ENCODE measurements around the gene HMX2. TPM values are rescaled to one million over a fixed set of nuclear protein-coding genes. Genes with fewer than 3 reads are reported as not detected.

Gene HMX2
- polyA plus RNA-seq, 4 donors = 0.12 to 0.48 TPM; not detected in 2

DNA sequence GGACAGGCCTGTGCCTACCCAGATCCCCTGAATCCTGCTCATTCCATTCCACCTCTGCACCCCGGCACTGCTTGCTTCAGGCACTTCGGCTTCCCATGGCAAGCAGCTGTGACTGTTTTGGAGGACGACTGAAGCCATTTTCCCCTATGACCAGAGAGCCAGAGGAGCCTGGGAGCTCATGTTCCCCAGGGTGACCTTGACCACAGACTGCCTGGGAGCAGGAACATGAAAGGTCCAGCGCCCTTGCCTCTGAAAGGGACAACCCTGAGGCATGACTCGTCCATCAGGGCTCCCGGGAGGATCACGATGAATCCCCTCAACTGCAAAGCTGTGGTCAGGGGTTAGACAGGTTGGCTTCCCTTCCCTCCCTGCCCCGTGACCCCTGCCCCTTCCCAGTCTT lies 28.9 kb upstream of the HMX2 start:
- no peaks in the 10 kb centered on the region for H3K4me1 ChIP-seq (ENCODE audit: control insufficient read depth in 3 of 3, insufficient read depth in 2 of 3, low read depth in 1 of 3, low read length in 2 of 3)
- 72 to 78% (median 72%) methylated on average over 7 to 8 of the region's 8 CpGs for WGBS, 3 donors
- no peaks in the 10 kb centered on the region for H3K9me3 ChIP-seq (ENCODE audit: control insufficient read depth in 2 of 2, insufficient read depth in 1 of 2, low read depth in 1 of 2, low read length in 1 of 2)
- peaks cover 0 to 32% (median 23%) of the 10 kb centered on the region in 3 donors for H3K27me3 ChIP-seq (ENCODE audit: control insufficient read depth in 3 of 3, insufficient read depth in 3 of 3, low read length in 3 of 3)
- no peaks in the 10 kb centered on the region for H3K36me3 ChIP-seq (ENCODE audit: control insufficient read depth in 3 of 3, insufficient read depth in 2 of 3, low read depth in 1 of 3, low read length in 3 of 3)
- DNase-seq (no peak), FAIRE-seq (no peak)
- H3K4me3 ChIP-seq (ENCODE audit: low read depth in 1 of 3, low read length in 3 of 3) = no peak overlapping the region
- no peak overlapping the region for H3K27ac ChIP-seq (ENCODE audit: low read depth in 1 of 3, low read length in 2 of 3)

GRCh38 chr10:123126246-123126645 lies 21.7 kb upstream of the HMX2 start:
- Histone ChIP-seq H3K9me3 (ENCODE audit: control insufficient read depth in 2 of 2, insufficient read depth in 1 of 2, low read depth in 1 of 2, low read length in 1 of 2) (no peaks in the 10 kb centered on the region), H3K36me3 (ENCODE audit: control insufficient read depth in 3 of 3, insufficient read depth in 2 of 3, low read depth in 1 of 3, low read length in 3 of 3) (no peaks in the 10 kb centered on the region), H3K27me3 (ENCODE audit: control insufficient read depth in 3 of 3, insufficient read depth in 3 of 3, low read length in 3 of 3) (peaks cover under 1 to 48% (median 32%) of the 10 kb centered on the region in 3 donors), H3K4me1 (ENCODE audit: control insufficient read depth in 3 of 3, insufficient read depth in 2 of 3, low read depth in 1 of 3, low read length in 2 of 3) (no peaks in the 10 kb centered on the region), H3K27ac (ENCODE audit: low read depth in 1 of 3, low read length in 2 of 3) (no peak overlapping the region), H3K4me3 (ENCODE audit: low read depth in 1 of 3, low read length in 3 of 3) (no peak overlapping the region)
- no peak for DNase-seq
- FAIRE-seq = no peak
- 72 to 76% (median 74%) methylated on average over 5 of the region's 5 CpGs for WGBS, 3 donors

- Histone ChIP-seq H3K4me3 (ENCODE audit: low read depth in 1 of 3, low read length in 3 of 3) (no peak overlapping the region), H3K36me3 (ENCODE audit: control insufficient read depth in 3 of 3, insufficient read depth in 2 of 3, low read depth in 1 of 3, low read length in 3 of 3) (no peaks in the 10 kb centered on the region), H3K27me3 (ENCODE audit: control insufficient read depth in 3 of 3, insufficient read depth in 3 of 3, low read length in 3 of 3) (peaks cover 20 to 73% (median 47%) of the 10 kb centered on the region in 3 donors), H3K4me1 (ENCODE audit: control insufficient read depth in 3 of 3, insufficient read depth in 2 of 3, low read depth in 1 of 3, low read length in 2 of 3) (peaks cover 0 to 2% (median 0%) of the 10 kb centered on the region in 3 donors), H3K27ac (ENCODE audit: low read depth in 1 of 3, low read length in 2 of 3) (no peak overlapping the region), H3K9me3 (ENCODE audit: control insufficient read depth in 2 of 2, insufficient read depth in 1 of 2, low read depth in 1 of 2, low read length in 1 of 2) (no peaks in the 10 kb centered on the region)
- WGBS, 3 donors = 58 to 71% (median 58%) methylated on average over 4 of the region's 4 CpGs
- peak in 1 of 2 donors; percentile 47 for DNase-seq
- no peak for FAIRE-seq
Observed at GRCh38 chr10:123129618-123130271, 18.2 kb upstream of the HMX2 start.

DNA sequence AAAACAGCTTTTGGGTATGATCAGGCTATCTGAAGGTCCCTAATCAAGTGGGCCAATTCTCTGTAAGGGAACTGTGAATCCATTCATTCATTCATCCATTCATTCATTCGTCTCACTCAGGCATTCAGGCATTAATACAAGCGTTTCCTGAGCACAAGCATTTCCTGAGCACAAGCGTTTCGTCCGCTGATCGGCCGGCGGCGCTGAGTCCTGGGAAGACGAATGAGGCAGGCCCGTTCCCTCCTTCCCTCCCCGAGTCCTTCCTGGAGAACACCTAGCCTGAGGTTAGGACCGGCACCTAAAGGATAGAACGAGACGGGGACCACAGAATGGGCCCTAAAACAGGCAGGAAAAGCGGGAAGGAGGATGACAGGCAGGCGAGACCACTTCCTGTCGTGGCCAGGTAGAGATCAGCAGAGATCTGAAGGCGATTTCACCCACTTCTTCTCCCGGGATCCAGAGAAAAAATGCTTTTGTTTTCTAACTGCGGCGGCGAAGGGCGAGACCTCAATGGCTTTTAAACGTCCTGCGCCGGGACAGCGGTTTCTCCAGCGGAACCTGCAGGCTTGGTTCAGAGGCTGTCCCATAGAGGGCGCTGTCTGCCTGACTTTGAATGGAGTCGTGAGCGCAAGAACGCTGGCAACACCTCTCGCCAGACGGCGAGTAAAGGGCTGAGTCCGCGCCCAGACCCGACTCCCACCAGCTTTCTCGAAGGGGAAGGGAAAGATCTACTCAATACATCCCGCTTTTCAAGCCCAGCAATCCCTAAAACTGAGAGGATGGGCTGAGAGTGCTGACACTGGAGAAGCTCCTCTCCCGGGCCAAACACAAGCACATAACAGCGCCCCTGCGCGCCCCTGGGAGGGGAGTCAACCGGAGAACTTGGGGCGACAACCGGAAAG lies 15.1 kb upstream of the HMX2 start:
- peak; percentile 77 to 88 for DNase-seq
- 1 to 3% (median 3%) methylated on average over 48 of the region's 48 CpGs for WGBS, 3 donors
- no peak for FAIRE-seq
- Histone ChIP-seq H3K36me3 (ENCODE audit: control insufficient read depth in 3 of 3, insufficient read depth in 2 of 3, low read depth in 1 of 3, low read length in 3 of 3) (no peaks in the 10 kb centered on the region), H3K9me3 (ENCODE audit: control insufficient read depth in 2 of 2, insufficient read depth in 1 of 2, low read depth in 1 of 2, low read length in 1 of 2) (no peaks in the 10 kb centered on the region), H3K27ac (ENCODE audit: low read depth in 1 of 3, low read length in 2 of 3) (no peak overlapping the region), H3K27me3 (ENCODE audit: control insufficient read depth in 3 of 3, insufficient read depth in 3 of 3, low read length in 3 of 3) (peaks cover 47 to 84% (median 59%) of the 10 kb centered on the region in 3 donors), H3K4me3 (ENCODE audit: low read depth in 1 of 3, low read length in 3 of 3) (peak overlapping the region in 1 of 3 donors; percentile 23), H3K4me1 (ENCODE audit: control insufficient read depth in 3 of 3, insufficient read depth in 2 of 3, low read depth in 1 of 3, low read length in 2 of 3) (peaks cover 0 to 2% (median 0%) of the 10 kb centered on the region in 3 donors)

DNA sequence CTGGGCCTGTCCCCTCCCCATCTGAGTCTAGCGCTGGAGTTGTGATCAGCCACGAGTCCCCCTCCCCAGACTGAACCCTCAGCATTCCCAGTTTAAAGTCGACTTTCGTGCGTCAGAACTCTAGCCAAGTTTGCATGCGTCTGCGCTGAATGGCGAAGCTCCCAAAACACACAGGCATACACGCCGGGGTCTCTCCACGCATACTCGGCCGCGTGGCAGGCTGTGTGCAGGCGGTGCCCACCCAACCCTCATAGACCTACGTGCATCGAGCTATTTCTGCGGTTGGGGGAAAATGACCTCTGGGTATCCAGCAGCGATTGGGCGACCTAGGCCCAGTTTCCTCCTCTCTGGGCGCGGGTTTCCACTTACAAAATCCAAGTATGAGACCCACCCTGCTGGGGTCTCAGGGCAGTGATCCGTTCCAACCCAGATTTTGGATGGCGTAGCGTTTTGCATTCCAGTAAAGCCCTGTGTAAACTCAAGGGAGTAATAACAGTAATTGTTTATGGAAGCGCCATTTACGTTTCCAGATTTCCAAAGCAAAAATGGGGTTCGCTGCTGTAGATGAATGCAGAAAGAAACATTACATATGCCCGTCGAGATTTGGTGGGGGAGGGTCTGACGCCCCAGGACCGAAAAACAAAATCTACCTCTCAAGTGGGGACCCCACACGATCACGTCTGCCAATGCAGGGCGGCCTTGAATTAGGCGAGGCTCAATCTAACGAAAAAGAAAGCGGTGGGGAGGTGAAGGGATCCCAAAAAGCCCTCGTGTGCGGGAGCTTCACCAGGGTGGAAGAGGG lies 14.2 kb upstream of the HMX2 start:
- no peaks in the 10 kb centered on the region for H3K36me3 ChIP-seq (ENCODE audit: control insufficient read depth in 3 of 3, insufficient read depth in 2 of 3, low read depth in 1 of 3, low read length in 3 of 3)
- H3K27ac ChIP-seq (ENCODE audit: low read depth in 1 of 3, low read length in 2 of 3) = no peak overlapping the region
- DNase-seq (no peak), FAIRE-seq (no peak)
- 6 to 13% (median 12%) methylated on average over 39 to 40 of the region's 40 CpGs for WGBS, 3 donors
- peaks cover 47 to 87% (median 54%) of the 10 kb centered on the region in 3 donors for H3K27me3 ChIP-seq (ENCODE audit: control insufficient read depth in 3 of 3, insufficient read depth in 3 of 3, low read length in 3 of 3)
- peaks cover 0 to 2% (median 0%) of the 10 kb centered on the region in 3 donors for H3K4me1 ChIP-seq (ENCODE audit: control insufficient read depth in 3 of 3, insufficient read depth in 2 of 3, low read depth in 1 of 3, low read length in 2 of 3)
- no peaks in the 10 kb centered on the region for H3K9me3 ChIP-seq (ENCODE audit: control insufficient read depth in 2 of 2, insufficient read depth in 1 of 2, low read depth in 1 of 2, low read length in 1 of 2)
- no peak overlapping the region for H3K4me3 ChIP-seq (ENCODE audit: low read depth in 1 of 3, low read length in 3 of 3)

DNA sequence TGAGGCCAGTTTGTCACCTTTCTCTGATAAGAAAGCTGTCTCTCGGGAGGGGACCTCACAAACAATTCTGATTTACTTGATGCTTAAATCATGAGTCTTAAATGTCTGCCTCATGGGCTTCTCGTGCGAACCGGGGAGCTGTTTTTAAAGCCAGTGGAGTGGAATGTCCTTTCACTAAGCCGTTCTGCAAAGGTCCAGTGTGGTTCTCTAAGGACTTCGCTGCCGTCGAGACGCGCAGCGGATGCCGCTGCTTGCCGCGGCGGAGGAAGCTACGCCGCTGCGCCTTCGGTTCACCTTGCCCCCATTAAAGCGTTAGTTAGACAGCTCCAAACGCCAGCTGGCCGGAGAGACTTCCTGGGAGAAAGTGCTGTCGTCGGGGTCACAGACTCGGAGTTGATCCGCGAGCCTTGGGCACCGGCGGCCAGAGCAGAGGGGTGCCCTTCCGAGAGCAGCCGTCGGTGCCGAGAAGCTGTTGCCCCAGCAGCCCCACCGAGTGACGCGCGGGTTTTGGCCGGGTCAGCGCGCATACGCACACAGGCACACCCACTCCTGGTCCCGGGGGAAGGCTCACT lies 13.5 kb upstream of the HMX2 start:
- no peaks in the 10 kb centered on the region for H3K9me3 ChIP-seq (ENCODE audit: control insufficient read depth in 2 of 2, insufficient read depth in 1 of 2, low read depth in 1 of 2, low read length in 1 of 2)
- WGBS, 3 donors = 4 to 8% (median 5%) methylated on average over 42 of the region's 42 CpGs
- H3K36me3 ChIP-seq (ENCODE audit: control insufficient read depth in 3 of 3, insufficient read depth in 2 of 3, low read depth in 1 of 3, low read length in 3 of 3) = no peaks in the 10 kb centered on the region
- H3K4me3 ChIP-seq (ENCODE audit: low read depth in 1 of 3, low read length in 3 of 3) = no peak overlapping the region
- no peak for FAIRE-seq
- peaks cover 47 to 90% (median 51%) of the 10 kb centered on the region in 3 donors for H3K27me3 ChIP-seq (ENCODE audit: control insufficient read depth in 3 of 3, insufficient read depth in 3 of 3, low read length in 3 of 3)
- H3K4me1 ChIP-seq (ENCODE audit: control insufficient read depth in 3 of 3, insufficient read depth in 2 of 3, low read depth in 1 of 3, low read length in 2 of 3) = peaks cover 0 to 4% (median 0%) of the 10 kb centered on the region in 3 donors
- no peak for DNase-seq
- H3K27ac ChIP-seq (ENCODE audit: low read depth in 1 of 3, low read length in 2 of 3) = no peak overlapping the region

DNA sequence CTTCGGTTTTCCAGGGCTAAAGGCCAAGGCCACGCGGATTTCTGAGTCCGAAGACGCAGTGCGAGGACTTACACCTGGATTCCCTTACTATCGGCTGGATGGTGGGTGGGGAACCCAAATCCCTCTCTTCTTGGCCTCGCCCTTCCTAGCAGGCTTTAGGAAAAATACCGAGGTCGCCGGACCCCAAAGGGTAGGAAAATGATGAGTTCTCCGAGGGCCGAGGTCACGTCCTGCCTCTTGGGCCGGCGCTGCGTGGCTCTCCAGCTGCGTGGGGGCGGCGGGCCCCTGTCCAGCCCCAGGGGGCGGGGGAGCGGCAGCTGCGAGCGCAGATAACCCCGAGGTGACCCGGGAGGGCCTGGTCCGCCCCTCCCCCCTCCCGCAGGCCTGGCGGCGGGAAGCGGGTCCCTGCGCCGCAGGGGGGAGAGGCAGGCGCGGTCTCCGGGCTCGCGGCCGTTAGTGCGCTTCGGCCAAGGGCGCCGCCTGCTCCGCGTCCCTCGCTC lies 13.0 kb upstream of the HMX2 start:
- Histone ChIP-seq H3K4me3 (ENCODE audit: low read depth in 1 of 3, low read length in 3 of 3) (peak overlapping the region in 1 of 3 donors; percentile 47), H3K27me3 (ENCODE audit: control insufficient read depth in 3 of 3, insufficient read depth in 3 of 3, low read length in 3 of 3) (peaks cover 51 to 90% (median 51%) of the 10 kb centered on the region in 3 donors), H3K36me3 (ENCODE audit: control insufficient read depth in 3 of 3, insufficient read depth in 2 of 3, low read depth in 1 of 3, low read length in 3 of 3) (no peaks in the 10 kb centered on the region), H3K27ac (ENCODE audit: low read depth in 1 of 3, low read length in 2 of 3) (no peak overlapping the region), H3K9me3 (ENCODE audit: control insufficient read depth in 2 of 2, insufficient read depth in 1 of 2, low read depth in 1 of 2, low read length in 1 of 2) (no peaks in the 10 kb centered on the region), H3K4me1 (ENCODE audit: control insufficient read depth in 3 of 3, insufficient read depth in 2 of 3, low read depth in 1 of 3, low read length in 2 of 3) (peaks cover 0 to 6% (median 0%) of the 10 kb centered on the region in 3 donors)
- 2 to 8% (median 3%) methylated on average over 27 to 46 of the region's 46 CpGs for WGBS, 3 donors
- DNase-seq (no peak), FAIRE-seq (no peak)
